Suppressor macrophage treated with lipopolysaccharide for 1 hour (primary cell): ENCODE data around the gene PPIE.

Source experiments
- DNase-seq, 3 donors: peaks; one replicate each; pipeline ENCODE4 v3.0.0-alpha.2; 2020 to 2022

The PPIE gene

GRCh38 chr1:39808784-39809517 lies 70.3 kb downstream of the PPIE start:
- no peak for DNase-seq

- DNase-seq: no peak
These were observed 74.2 kb downstream of the PPIE start for GRCh38 chr1:39812913-39813312.
